CD4-positive, alpha-beta T cell treated with Interferon alpha-2 for 1 hour (primary cell): ENCODE measurements around the gene TRPV4.

Source experiments
- DNase-seq, 2 donors: peaks; one replicate each; pipeline ENCODE4 v3.0.0-alpha.2; 2020 to 2022

The TRPV4 gene

DNA sequence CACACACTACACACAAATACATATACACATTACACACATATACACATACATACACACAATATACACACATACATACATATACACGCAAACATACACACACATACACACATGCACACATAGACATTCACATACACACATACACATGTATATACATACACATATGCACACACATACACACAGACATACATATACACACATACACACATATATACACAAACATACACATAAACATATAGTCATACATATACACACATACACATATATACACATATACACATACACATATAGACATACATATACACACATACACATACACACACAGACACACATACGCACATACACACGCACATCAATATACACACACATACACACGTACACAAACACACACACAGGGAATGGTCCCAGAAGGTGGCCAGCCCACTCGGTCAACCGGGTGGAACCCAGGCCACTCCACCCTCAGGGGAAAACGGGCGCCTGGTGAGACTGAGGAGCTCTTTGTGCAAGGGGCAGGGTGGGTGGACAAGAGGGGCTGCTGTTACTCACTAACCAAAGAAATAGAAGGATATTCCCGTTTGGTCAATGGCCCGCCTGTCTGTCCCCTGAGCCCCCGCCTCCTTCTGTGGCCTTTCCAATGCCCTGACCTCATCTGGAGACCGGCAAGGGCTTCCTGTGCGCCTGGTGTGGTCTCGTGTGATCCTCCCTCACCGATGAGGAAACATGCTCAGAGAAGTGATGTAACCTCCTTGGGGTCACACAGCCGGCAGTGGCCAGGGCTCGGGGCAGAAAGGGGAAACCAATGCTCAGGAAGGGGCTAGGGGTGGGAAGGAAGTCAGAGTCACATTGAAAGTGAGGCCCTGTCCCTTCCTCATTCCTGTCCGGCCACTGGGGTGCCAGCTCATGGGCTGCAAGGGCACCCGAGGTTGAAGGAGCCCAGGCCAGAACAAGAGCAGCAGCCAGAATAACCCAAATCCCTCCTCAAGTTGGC lies 5.3 kb downstream of the TRPV4 start:
- DNase-seq = peak; percentile 23 to 79

DNA sequence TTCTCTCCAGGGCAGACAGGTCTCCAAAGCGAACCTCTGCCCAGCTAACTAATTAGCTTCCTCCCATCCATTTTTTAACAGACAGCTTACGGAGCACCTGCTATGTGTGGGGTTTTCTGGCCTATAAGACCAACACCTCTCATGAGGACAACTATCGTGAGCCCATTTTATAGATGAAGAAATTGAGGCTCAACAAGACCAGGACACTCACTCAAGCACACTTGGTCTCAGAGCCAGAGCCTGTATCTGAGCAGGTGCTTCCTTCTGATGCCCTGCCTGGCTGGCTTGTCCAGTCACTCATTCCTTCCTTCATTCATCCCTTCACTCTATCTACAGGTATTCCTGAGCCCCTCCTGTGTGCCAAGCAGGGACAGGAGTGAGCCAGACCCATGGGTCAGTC lies 6.1 kb downstream of the TRPV4 start:
- no peak for DNase-seq

DNA sequence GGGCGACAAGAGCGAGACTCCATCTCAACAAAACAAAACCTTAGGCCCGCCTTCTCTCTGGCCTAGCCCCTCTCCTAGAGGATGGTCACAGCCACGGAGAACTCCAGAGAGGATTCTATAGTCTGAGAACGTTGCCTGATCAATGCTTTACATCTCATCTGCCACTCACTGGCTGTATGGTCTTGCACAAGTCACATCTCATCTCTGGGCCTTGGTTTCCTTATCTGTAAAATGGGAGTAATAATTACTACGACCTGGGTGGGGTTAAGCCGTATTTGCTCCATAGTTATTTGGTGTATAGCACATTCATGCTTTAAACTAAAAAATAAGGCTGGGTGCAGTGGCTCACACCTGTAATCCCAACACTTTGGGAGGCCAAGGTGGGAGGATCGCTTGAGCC lies 8.5 kb downstream of the TRPV4 start:
- DNase-seq = no peak

DNA sequence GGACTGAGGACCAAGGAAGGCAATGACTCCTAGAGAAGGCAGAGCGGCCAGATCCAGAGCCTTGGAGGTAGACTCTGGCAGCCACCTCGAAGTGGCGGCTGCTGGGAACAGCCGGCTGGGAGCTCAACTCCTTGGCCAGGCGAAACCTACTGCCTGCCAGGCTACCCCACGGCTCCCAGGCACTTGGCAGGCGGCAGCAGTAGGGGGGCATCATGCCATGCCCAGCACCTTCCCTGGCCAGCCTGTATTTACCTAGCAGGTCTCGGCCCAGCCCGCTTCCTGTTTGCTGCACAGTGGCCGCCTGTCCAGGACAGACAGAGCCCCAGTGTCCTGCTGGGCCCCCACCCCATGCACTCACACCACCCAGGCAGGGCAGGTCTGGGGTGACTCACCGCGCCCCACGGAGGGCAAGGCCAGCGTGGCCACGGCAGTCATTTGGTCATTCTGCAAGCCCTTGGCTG lies 10.2 kb downstream of the TRPV4 start:
- DNase-seq = no peak

DNA sequence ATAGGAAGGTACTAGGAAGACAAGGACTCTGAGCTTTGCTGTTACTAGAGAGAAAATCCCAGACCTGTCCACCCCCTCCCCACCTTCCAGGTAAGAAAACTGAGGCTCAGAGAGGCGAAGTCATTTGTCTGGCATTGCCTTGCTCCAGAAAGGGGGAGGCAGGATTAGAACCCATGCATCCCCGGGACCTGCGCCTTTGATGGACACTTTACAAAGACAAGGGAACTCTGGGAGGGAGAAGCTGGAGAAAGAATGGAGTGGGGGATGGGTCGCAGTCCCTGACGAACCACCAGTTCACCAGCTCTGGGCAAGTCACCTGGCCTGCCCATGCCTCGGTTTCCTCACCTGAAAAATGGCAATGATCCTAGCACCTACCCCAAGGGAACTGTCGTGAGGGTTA lies 10.8 kb downstream of the TRPV4 start:
- DNase-seq = no peak

DNA sequence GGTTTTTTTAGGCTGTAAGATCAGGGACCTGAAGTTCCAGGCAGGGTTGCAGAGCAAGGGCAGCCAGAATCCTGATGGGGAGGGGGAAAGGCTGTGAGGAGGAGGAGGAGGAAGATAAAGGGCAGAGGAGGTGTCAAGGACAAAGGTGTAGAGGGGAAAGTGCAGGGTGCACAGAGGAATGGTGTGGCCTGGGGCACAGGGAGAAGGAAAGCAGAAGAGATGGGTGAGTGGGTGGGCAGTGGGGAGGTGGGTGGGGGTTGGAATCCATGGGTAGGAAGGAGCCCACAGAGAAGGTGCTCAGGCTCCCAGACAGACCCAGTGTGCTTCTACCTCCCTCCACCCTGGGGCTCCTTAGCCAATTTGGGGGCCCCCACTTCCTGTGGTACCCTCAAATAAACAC lies 11.2 kb downstream of the TRPV4 start:
- DNase-seq = no peak

DNA sequence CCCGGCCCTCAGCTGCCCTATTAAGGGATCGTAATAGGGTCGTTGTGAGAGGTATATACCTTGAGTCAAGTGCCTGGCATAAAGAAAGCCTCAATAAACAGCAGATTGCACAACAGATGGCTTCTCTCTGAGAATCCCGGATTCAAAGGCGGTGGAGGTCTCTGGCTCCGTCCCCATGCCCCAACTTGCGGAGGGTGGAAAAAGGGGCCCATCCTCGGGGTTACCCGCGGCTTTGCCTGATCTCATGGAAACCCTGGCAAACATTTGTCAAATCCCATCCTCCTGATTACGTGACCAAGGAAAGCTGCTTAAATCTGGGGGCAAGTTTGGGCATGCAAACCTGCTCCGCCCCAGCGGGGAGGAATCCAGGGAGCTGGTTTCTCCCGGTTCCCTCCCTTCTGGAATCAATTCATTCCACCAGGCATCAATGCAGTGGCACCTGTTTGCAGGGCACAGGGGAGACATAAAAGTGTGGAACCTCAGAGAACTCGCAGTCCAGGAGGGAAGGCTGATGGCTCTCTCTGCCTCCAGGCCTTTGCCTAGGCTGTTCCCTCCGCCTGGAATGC lies 12.3 kb downstream of the TRPV4 start:
- no peak for DNase-seq

DNA sequence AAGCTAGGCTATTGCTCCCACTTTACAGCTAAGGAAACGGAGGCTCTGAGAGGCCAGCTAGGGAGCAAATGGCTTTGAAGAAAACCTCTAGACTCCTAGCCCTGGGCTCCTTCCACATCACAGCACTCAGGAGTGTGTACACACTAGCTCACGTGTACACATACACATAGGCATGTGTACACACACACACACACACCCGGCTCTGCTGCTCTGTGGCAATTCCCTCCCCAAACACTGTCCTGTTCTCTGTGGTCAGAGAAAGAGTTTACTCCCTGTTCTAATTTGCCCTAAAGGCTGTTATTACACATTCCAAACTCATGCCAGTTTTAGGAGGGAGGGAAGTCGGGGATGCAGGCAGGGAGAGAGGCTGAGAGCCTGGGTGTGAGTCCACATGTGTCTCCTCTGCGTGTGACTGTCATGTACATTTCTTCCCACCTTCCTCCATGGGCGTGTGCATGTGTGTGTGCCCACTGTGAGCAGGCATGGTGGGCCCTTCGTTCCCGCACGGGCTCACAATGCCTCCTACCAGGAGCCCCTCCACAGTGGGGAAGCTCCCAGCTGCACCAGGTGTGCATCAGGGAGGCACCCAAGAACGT lies 14.2 kb downstream of the TRPV4 start:
- DNase-seq = no peak

DNA sequence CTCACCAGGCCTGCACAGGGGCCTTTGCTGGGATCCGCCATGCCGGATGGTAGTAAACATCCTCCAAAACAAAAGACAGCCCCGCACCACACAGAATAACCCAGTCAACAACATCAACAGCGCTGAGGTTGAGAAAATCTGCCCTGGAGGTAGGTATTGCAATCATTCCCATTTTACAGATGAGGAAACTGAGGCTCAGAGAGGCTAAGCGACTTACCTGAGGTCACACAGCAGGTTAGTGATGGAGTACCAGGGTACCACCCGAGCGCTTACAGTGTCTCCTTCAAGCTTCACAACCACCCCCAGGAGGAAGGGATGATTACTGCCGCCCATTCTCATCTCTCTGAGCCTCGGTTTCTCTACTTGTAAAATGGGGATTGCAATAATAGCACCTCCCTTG lies 14.9 kb downstream of the TRPV4 start:
- DNase-seq = no peak

DNA sequence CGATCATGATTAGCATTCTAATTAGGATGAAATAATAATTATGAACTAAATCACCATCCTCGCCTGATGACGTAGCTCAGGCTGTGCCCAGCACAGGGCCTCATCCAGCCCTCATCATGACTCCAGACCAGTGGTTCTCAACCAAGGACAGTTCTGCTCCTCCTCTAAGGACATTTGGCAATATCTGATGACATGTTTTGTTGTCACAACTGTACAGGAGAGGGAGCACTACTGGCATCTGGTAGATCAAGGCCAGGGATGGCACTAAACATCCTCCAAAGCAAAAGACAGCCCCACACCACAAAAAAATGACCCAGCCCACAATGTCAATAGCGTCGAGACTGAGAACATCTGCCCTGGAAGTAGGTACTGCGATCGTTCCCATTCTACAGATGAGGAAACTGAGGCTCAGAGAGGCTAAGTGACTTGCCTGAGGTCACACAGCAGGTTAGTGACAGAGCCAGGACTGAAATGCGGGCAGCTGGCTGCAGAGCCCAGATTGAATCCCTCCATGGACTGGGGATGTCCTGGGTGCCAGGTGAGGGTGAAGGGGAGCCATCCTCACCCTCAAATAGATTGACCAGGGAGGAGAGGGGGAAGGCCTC lies 15.5 kb downstream of the TRPV4 start:
- no peak for DNase-seq

DNA sequence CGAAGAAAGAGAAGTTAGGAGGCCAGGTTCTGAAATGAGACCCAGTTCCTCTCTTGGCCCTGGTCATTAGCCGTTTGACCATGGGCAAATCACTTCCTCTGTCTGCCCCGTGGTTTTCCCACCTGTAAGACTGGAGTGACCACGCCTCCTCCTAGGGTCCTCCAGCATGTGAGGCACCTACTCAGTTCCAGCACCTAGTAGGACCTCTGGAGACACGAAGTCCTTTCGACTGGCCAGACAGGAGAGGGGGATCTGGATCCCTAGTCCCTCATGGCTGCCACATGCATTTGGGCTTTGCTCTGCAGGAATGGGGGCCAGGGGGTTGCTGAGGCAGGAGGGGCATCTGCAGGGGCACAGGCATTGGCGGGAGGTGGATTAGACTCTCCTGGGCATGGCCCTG lies 16.3 kb downstream of the TRPV4 start:
- no peak for DNase-seq

DNA sequence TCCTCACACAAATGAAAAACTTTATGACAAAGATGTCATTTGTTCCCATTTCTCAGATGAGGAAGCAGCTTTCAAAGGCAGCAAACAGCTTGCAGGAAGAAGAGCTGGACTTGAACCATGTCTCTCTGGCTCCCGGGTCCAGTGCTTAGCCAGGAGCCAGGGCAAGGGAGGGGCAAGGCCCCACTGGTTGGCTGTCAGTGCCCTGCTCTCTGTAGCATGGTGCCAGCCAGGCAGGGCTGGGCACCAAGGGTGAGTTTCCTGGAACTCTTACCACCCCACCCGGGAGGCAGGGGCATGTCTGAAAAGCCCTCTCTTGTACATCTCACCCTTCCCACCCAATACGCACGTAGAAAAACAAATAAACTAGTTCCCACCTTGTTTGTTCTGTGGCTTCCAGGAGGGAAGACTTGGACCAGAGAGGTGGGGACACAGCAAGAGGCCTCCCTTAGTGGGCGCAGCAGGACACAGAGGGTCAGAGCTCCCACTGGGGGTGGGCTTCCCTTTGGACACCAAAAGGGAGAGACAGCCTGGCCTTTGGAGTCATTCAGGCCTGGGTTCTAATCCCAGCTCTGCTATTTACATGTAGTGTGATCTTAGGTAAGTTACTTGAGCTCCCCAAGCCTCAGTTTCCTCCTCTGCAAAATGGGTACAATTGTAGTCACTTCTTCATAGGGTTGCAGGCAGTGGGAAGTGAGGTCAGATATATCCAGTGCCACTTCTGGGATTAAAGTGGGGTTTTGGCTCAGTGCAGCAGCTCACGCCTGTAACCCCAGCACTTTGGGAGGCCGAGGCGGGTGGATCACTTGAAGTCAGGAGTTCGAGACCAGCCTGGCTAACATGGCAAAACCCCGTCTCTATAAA lies 17.2 kb downstream of the TRPV4 start:
- no peak for DNase-seq

DNA sequence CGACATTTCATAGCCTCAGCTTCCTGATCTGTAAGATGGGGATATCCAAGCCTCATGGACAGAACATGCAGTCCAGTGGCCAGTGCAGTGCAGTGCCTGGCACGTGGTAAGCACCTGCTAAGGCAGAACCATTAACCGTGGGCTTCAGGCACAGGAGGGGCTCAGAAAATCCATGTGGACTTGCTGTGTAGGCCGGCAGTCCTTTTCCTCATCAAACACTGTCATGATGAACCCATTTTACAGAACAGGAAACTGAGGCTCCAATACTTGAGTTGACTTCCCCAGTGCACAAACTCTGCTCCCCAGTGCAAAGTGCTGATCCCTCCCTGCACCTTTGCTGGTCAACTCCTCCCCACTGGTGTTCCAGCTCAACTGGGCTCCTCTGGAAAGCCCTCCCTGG lies 18.0 kb downstream of the TRPV4 start:
- DNase-seq = no peak

DNA sequence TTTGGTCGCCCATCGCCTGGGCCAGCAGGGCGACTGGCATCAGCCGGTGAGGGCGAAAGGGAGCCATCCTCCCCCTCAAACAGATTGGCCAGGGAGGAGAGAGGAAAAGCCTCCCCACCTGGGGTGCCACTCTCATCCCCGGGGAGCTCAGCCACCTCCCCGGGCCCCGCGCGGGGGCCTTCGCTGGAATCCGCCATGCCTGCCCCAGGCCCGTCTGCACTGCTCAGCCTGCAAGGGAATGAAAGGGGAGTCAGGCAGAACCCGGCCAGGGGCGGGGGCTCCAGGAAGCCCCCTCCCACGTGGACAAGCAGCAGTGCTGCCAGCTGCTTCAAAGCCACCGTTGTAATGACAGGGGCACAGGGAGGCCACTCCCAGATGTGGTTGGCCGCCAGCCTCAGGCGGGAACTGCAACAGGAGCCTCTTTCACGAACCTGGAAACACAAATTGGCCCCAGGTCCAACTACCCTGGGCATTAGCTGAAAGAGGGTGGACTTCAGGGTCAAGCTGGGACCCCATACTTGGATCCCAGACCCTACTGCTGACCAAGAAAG lies 18.5 kb downstream of the TRPV4 start:
- DNase-seq = no peak

DNA sequence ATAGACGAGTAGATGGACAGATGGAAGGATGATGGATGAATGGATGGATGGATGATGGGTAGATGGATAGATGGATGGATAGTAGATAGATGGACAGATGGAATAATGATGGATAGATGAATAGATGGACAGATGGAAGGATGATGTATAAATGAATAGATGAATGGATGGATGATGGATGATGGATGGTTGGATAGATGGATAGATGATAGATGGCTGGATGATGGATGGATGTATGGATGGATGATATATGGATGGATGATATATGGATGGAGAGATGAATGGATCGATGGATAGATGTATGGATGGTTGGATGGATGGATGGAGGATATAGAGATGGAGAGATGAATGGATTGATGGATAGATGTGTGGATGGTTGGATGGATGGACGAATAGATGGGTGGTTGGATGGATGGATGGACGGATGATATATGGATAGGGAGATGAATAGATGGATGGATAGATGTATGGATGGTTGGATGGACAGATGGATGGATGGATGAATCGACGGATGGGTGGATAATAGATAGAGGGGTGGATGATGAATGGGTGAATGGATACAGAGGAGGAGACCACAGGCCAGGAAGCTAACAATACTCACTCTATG lies 19.3 kb downstream of the TRPV4 start:
- DNase-seq = no peak

DNA sequence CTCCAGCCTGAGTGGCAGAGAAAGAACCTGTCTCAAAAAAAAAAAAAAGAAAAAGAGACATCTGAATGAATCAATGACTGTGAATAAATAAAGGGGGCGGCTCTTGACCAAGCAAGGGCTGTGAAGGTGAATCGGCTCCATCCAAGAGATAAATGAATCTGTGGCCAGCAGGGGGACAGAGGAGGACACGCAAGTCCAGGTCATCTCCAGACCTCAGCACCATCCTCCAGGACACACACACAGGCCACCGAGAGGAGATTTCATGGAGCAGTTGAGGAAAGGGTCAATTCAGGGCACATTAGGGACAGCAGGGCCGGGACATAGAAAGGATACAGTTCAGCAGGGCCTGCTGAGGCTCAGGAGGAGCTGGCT lies 21.6 kb downstream of the TRPV4 start:
- no peak for DNase-seq

DNA sequence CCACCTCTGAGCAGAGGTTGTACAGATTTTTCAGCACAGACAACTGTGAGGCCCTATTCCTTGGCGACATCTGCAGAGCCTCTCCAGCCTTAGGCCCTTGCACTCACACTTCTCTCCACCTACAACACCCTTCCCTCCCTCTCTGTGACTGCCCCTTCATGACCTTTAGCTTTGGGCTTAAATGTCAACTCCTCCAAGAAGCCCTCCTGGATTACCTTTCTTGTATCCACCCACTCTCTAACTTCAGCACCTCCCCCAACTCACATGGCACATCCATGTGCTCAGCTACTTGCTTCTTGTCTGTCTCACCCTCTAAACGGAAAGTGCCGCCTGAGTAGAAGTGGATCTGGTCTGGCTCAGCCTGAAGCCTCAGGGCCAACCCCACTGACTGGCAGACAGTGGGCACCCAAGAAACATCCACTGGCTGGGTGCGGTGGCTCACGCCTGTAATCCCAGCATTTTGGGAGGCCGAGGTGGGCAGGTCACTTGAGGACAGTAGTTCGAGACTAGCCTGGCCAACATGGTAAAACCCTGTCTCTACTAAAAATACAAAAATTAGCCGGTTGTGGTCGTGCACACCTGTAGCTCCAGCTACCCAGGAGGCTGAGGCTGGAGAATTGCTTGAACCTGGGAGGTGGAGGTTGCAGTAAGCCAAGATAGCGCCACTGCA lies 22.1 kb downstream of the TRPV4 start:
- DNase-seq = no peak

DNA sequence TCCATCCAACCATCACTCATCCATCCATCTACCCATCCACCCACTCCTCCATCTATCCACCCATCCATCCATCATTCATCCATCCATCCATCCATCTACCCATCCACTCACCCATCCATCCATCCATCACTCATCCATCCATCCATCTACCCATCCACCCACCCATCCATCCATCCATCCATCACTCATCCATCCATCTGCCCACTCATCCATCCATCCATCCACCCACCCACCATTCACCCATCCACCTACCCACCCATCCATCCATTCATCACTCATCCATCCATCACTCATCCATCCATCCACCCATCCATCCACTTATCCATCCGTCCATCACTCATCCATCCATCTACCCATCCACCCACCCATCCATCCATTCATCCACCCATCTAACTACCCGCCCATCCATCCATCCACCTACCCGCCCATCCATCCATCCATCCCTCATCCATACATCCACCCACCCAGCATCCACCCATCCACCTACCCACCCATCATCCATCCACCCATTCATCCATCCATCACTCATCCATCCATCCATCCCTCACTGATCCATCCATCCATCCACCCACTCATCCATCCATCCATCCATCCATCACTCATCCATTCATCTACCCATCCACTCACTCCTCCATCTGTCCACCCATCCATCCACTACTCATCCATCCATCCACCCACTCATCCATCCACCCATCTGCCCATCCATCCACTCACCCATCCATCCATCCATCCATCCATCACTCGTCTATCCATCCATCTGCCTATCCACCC lies 24.1 kb downstream of the TRPV4 start:
- DNase-seq = no peak

DNA sequence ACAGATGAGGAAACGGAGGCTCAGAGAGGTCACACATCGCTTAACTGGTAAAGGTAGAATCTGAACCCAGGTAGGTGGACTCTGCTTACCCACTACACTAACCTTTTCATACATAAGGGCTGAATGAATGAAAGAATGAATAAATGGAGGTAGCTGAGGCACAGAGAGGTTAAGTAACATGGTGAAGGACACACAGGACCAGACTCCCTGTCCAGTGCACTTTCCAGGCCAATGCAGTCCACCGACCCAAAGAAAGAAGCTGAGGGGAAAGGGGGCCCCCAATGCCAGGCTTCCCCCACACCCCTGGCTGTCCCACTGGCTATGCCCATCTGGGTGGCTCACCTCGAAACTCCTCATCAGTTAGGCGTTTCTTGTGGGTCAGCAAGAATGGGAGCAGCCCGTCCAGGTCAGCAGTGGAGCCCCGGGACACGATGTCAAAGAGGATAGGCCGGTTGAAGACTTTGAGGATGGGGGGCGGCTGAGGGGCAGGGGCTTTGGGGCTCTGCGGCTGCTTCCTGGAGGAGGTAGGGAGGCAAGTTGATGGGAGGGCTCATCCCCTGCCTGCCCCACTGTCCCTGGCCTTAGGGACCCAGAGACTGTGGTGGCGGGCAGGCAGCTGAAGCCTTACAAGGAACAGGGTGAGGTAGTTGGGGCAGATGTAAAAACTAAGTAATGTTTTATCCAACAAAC lies 25.1 kb downstream of the TRPV4 start:
- DNase-seq = no peak
